ENCODE measurements around the gene COQ8B.
"Not testable (repeated sequence)": the region's sequence is repeated elsewhere in the genome, so short reads cannot be mapped to it uniquely, and the experiment has no call there.

The COQ8B gene

GRCh38 chr19:40716482-40717324, at the start of gene COQ8B, which contains the start of gene ITPKC:
Gene COQ8B, minus strand, starts transcription at chr19:40716886. Its CDS starts 2,254 bp downstream, at chr19:40714632.
Gene ITPKC, plus strand, starts transcription at chr19:40717112. Its CDS starts 24 bp downstream, at chr19:40717136.
- DNase-seq (ENCODE audit: low spot score), result peak; percentile 96

- DNase-seq (ENCODE audit: low spot score), result not testable (repeated sequence)
Measured at GRCh38 chr19:40766385-40766784, 49.7 kb upstream of the COQ8B start.

- no peak for DNase-seq (ENCODE audit: low spot score)
Measured at GRCh38 chr19:40763963-40764362, 47.3 kb upstream of the COQ8B start.

GRCh38 chr19:40763526-40763925, 46.8 kb upstream of the COQ8B start:
- DNase-seq (ENCODE audit: low spot score), result no peak

GRCh38 chr19:40762754-40763470, 46.2 kb upstream of the COQ8B start:
- DNase-seq (ENCODE audit: low spot score), result no peak

- DNase-seq (ENCODE audit: low spot score), result no peak
Measured at GRCh38 chr19:40759352-40759751, 42.7 kb upstream of the COQ8B start.

GRCh38 chr19:40758491-40758890, 41.8 kb upstream of the COQ8B start:
- no peak for DNase-seq (ENCODE audit: low spot score)

GRCh38 chr19:40756502-40757110, 39.9 kb upstream of the COQ8B start:
- no peak for DNase-seq (ENCODE audit: low spot score)

GRCh38 chr19:40755791-40756190, 39.1 kb upstream of the COQ8B start:
- no peak for DNase-seq (ENCODE audit: low spot score)

GRCh38 chr19:40755248-40755624, 38.5 kb upstream of the COQ8B start:
- no peak for DNase-seq (ENCODE audit: low spot score)

GRCh38 chr19:40754611-40755247, 38.0 kb upstream of the COQ8B start:
- DNase-seq (ENCODE audit: low spot score), result no peak

GRCh38 chr19:40752257-40752781, 35.6 kb upstream of the COQ8B start:
- DNase-seq (ENCODE audit: low spot score), result no peak

GRCh38 chr19:40750874-40751537, 34.3 kb upstream of the COQ8B start, which contains the start of gene SNRPA:
Gene SNRPA, plus strand, starts transcription at chr19:40751203. Its CDS starts 206 bp downstream, at chr19:40751409.
- peak; percentile 98 for DNase-seq (ENCODE audit: low spot score)

- peak; percentile 100 for DNase-seq (ENCODE audit: low spot score)
Measured at GRCh38 chr19:40750058-40750873, 33.6 kb upstream of the COQ8B start, which contains the start of gene ACTMAP. Gene ACTMAP, minus strand, starts transcription at chr19:40750477. Its CDS starts 674 bp downstream, at chr19:40749803.

GRCh38 chr19:40747536-40747935, 30.9 kb upstream of the COQ8B start:
- DNase-seq (ENCODE audit: low spot score), result no peak

GRCh38 chr19:40745402-40745780, 28.7 kb upstream of the COQ8B start:
- DNase-seq (ENCODE audit: low spot score), result no peak

GRCh38 chr19:40744554-40745401, 28.1 kb upstream of the COQ8B start:
- peak; percentile 23 for DNase-seq (ENCODE audit: low spot score)

- no peak for DNase-seq (ENCODE audit: low spot score)
Measured at GRCh38 chr19:40743926-40744325, 27.2 kb upstream of the COQ8B start.

GRCh38 chr19:40742886-40743285, 26.2 kb upstream of the COQ8B start:
- no peak for DNase-seq (ENCODE audit: low spot score)
